DND-41 (cell line): ENCODE data around the gene TMCO1.

Source experiments
- ATAC-seq: fragments of 200-7000 bp; cut with Tn5 transposase; 3 replicates; pipeline ENCODE4 v1.9.1; 2021; ENCODE audit warnings: low read depth; ENCODE audit not compliant: insufficient read depth
- DNase-seq: peaks from one replicate; pipeline ENCODE4 v3.0.0-alpha.2; 2020
- H2AFZ ChIP-seq: 2 replicates; pipeline ENCODE4 v1.6.0; 2012; ENCODE audit warnings: low read depth, low read length
- H3K27ac ChIP-seq: 2 replicates; pipeline ENCODE4 v1.5.1; 2012; ENCODE audit warnings: low read length, inconsistent platforms
- H3K27me3 ChIP-seq: fragments of 200-600 bp; sonication (generic); 2 replicates; pipeline ENCODE4 v1.6.0; 2012; ENCODE audit warnings: low read length, mild to moderate bottlenecking, inconsistent platforms; ENCODE audit not compliant: insufficient read depth, poor library complexity
- H3K36me3 ChIP-seq: 2 replicates; pipeline ENCODE4 v1.5.1; 2012; ENCODE audit warnings: low read length, inconsistent platforms; ENCODE audit not compliant: insufficient read depth
- H3K4me1 ChIP-seq: 2 replicates; pipeline ENCODE4 v1.5.1; 2012; ENCODE audit warnings: mild to moderate bottlenecking, low read length; ENCODE audit not compliant: insufficient read depth
- H3K4me2 ChIP-seq: 2 replicates; pipeline ENCODE4 v1.6.0; 2012; ENCODE audit warnings: mild to moderate bottlenecking, moderate library complexity, low read length, inconsistent platforms; ENCODE audit not compliant: insufficient read depth
- H3K4me3 ChIP-seq, 2 experiments: fragments of 200-600 bp in 1 of 2; shearing (Covaris generic) in 1 of 2; 2 replicates each; pipeline ENCODE4 v1.5.1; 2012 to 2016; ENCODE audit warnings: inconsistent platforms in 2 of 2, low read length in 2 of 2, mild to moderate bottlenecking in 2 of 2, low read depth in 1 of 2, moderate library complexity in 1 of 2
- H3K79me2 ChIP-seq: 2 replicates; pipeline ENCODE4 v1.6.0; 2012; ENCODE audit warnings: low read length, inconsistent platforms; ENCODE audit not compliant: insufficient read depth
- H3K9ac ChIP-seq: 2 replicates; pipeline ENCODE4 v1.6.0; 2012; ENCODE audit warnings: low read depth, mild to moderate bottlenecking, inconsistent platforms, low read length, moderate library complexity
- H3K9me3 ChIP-seq: 2 replicates; pipeline ENCODE4 v1.5.1; 2012; ENCODE audit warnings: low read length, moderate library complexity, mild to moderate bottlenecking, inconsistent platforms; ENCODE audit not compliant: insufficient read depth, severe bottlenecking
- H4K20me1 ChIP-seq: 2 replicates; pipeline ENCODE4 v1.6.0; 2012; ENCODE audit warnings: low read length; ENCODE audit not compliant: insufficient read depth
- EZH2 ChIP-seq: IDR thresholded peaks from 3 replicates; pipeline ENCODE4 v1.6.1; 2012; ENCODE audit warnings: borderline replicate concordance, low read depth, mild to moderate bottlenecking, moderate library complexity, low read length, inconsistent platforms; ENCODE audit not compliant: severe bottlenecking
- TF ChIP-seq, protein P1 (sequence below): IDR thresholded peaks from 2 replicates; pipeline ENCODE4 v1.5.1; 2012; ENCODE audit warnings: borderline replicate concordance, low read length, moderate library complexity, mild to moderate bottlenecking; ENCODE audit not compliant: poor library complexity, severe bottlenecking; ENCODE audit errors: extremely low read depth

Gene TMCO1

DNA sequence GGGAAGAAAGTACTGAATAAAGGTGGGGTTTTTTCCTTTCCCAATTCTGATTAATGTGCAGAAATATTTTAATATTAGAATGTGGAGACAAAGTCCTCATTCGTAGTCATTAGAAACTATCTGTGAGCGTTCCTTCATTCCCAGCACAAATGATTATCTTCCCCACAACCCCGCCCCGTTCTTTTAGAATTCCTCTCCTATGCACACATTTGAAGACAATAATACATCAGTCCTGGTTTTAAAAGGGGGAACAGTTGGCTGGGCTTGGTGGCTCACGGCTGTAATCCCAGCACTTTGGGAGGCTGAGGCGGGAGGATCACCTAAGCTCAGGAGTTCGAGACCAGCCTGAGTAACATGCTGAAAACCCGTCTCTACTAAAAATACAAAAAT, 71.2 kb downstream of the TMCO1 start:
- TF ChIP-seq, protein P1, sequence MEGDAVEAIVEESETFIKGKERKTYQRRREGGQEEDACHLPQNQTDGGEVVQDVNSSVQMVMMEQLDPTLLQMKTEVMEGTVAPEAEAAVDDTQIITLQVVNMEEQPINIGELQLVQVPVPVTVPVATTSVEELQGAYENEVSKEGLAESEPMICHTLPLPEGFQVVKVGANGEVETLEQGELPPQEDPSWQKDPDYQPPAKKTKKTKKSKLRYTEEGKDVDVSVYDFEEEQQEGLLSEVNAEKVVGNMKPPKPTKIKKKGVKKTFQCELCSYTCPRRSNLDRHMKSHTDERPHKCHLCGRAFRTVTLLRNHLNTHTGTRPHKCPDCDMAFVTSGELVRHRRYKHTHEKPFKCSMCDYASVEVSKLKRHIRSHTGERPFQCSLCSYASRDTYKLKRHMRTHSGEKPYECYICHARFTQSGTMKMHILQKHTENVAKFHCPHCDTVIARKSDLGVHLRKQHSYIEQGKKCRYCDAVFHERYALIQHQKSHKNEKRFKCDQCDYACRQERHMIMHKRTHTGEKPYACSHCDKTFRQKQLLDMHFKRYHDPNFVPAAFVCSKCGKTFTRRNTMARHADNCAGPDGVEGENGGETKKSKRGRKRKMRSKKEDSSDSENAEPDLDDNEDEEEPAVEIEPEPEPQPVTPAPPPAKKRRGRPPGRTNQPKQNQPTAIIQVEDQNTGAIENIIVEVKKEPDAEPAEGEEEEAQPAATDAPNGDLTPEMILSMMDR, result no peak
- TF ChIP-seq EZH2, result no peak
- Histone ChIP-seq H3K4me1 (peaks cover 35% of the 10 kb centered on the region), H2AFZ (peak overlapping the region; percentile 98), H3K27me3 (no peaks in the 10 kb centered on the region), H3K9ac (peak overlapping the region; percentile 90), H3K79me2 (peaks cover 49% of the 10 kb centered on the region), H3K9me3 (no peaks in the 10 kb centered on the region), H3K27ac (peak overlapping the region; percentile 99), H4K20me1 (no peaks in the 10 kb centered on the region), H3K4me3 (peak overlapping the region; percentile 83 to 99), H3K4me2 (peak overlapping the region; percentile 97), H3K36me3 (peaks cover 6% of the 10 kb centered on the region; the same call in 1 of the 2 replicates)
- ATAC-seq, result no peak
- DNase-seq, result no peak

DNA sequence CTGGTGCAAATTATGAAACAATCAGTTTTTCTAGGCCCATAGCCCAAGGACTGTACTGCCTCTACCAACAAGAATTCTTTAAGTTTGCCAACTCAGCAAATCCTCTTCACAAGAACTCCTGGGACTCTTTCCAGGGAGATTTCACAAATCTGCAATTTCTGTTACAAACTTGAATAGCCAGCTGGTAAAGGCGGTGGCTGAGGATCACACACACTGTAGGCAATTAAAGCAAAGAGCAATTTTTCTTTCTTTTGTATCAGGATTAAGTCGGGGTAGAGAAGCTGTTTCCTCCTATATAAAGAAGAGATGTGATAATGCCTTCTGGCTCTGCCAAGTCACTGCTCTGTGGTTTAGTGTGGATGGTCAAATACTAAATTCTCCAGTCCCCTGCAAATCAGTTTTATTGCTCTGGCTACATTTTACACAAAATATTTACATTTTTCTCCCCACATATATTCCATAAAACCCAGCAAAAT, 72.0 kb downstream of the TMCO1 start:
- Histone ChIP-seq H3K4me3 (peak overlapping the region; percentile 83 to 99; a peak in 3 of 4 replicates), H3K4me1 (peaks cover 35% of the 10 kb centered on the region), H3K9ac (peak overlapping the region; percentile 90), H3K27me3 (no peaks in the 10 kb centered on the region), H3K4me2 (peak overlapping the region; percentile 97), H3K9me3 (no peaks in the 10 kb centered on the region), H3K79me2 (peaks cover 54% of the 10 kb centered on the region), H2AFZ (no peak overlapping the region), H3K36me3 (peaks cover 6% of the 10 kb centered on the region; the same call in 1 of the 2 replicates), H3K27ac (peak overlapping the region; percentile 40), H4K20me1 (no peaks in the 10 kb centered on the region)
- ATAC-seq (no peak), DNase-seq (no peak)
- TF ChIP-seq EZH2, result no peak
- TF ChIP-seq, protein P1, result no peak

DNA sequence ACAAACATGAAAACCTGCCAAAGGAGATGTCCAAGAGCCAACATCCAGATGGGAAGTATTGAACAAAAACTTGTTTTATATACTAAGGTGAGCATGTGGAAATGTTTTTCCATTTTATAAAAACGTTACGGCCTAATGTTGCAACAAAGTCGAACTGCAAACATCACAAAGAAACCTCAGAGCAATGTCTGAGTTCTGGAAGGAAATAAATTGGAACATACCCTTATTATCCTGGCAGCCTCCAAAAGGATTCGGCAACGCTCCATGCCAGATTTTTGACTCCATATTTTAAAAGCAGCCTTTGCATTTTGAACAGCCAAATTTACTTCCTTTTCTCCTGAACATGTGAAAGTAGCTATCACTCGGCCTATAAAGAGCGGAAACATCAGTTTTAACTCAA, 73.6 kb downstream of the TMCO1 start:
- H3K27ac ChIP-seq, result no peak overlapping the region
- peak overlapping the region; percentile 1; the same call in 1 of the 2 replicates for H3K4me2 ChIP-seq
- no peak overlapping the region for H3K4me3 ChIP-seq
- H3K4me1 ChIP-seq, result peaks cover 35% of the 10 kb centered on the region
- no peak for ATAC-seq
- no peak for DNase-seq
- no peaks in the 10 kb centered on the region for H3K9me3 ChIP-seq
- H3K36me3 ChIP-seq, result peaks cover 19% of the 10 kb centered on the region
- no peak overlapping the region for H3K9ac ChIP-seq
- H2AFZ ChIP-seq, result no peak overlapping the region
- H3K79me2 ChIP-seq, result peaks cover 70% of the 10 kb centered on the region
- H4K20me1 ChIP-seq, result no peaks in the 10 kb centered on the region; the same call in 1 of the 2 replicates
- H3K27me3 ChIP-seq, result no peaks in the 10 kb centered on the region
- TF ChIP-seq, protein P1, result no peak
- TF ChIP-seq EZH2, result no peak
